Skin epidermis (tissue), 12 donors: ENCODE measurements around the gene FCN1.

ENCODE experiments used
- H3K27ac ChIP-seq, 21 experiments: fragments of 200-600 bp; sonication (generic) in 11 of 21; one replicate each; pipeline ENCODE4 v1.5.0; 2020; ENCODE audit warnings: mild to moderate bottlenecking in 3 of 21, inconsistent platforms in 2 of 21, moderate library complexity in 2 of 21
- H3K4me3 ChIP-seq, 7 experiments: fragments of 200-600 bp; sonication (generic) in 2 of 7; one replicate each; pipeline ENCODE4 v1.5.0; 2020; ENCODE audit warnings: inconsistent platforms in 2 of 7, mild to moderate bottlenecking in 2 of 7, moderate library complexity in 1 of 7

The FCN1 gene

DNA sequence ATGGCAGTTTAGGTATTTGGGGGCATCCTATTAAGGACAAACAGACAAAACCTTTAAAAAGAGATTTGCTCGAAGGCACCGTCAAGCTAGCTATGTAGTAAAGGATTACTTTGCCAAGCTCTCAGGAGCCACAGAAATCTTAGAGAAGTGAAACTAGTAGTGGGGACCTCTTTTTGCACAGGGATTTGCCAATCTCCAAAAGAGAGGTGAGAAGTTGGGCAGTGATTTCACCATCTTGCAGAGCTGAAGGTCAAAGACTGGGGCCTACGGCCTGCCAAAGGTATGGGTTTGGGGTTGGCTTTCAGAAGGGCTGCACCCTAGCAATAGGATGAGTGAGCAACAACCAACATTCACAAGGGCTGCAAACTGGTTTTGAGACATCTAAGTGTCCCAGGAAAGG lies 1.6 kb upstream of the FCN1 start:
- Histone ChIP-seq H3K4me3 (no peak overlapping the region), H3K27ac (no peak overlapping the region)

DNA sequence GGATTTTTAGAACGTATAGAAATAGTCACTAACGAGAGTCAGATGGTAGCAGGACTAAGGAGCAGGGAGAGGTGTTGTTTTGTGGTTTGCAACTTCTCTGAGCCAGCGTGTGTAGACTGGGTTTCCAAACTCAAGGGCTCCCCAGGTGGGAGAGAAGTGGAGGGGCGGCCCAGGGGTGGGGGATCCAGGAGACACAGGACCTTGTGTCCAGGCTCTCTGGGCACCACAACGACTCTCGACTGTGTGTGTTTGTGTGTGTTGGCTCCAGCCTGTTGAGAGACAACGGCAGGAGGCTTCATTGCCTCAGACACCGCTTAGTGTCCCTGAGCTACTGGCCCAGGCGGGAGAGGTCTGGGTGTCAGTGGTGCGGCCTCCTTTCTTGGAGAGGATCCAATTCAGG lies 934 bp upstream of the FCN1 start:
- peak overlapping the region in 1 of 21 experiments; percentile 14 for H3K27ac ChIP-seq
- H3K4me3 ChIP-seq, result no peak overlapping the region

- Histone ChIP-seq H3K27ac (no peak overlapping the region), H3K4me3 (peak overlapping the region in 1 of 7 experiments; percentile 12)
Observed at GRCh38 chr9:134916161-134916665, 1.5 kb downstream of the FCN1 start.

GRCh38 chr9:134915046-134915985 lies 2.4 kb downstream of the FCN1 start:
- peak overlapping the region in 2 of 21 experiments; percentile 6 to 50 for H3K27ac ChIP-seq
- peak overlapping the region in 1 of 7 experiments; percentile 12 for H3K4me3 ChIP-seq

GRCh38 chr9:134914501-134914834 lies 3.2 kb downstream of the FCN1 start:
- Histone ChIP-seq H3K27ac (no peak overlapping the region), H3K4me3 (no peak overlapping the region)

GRCh38 chr9:134913713-134914500 lies 3.8 kb downstream of the FCN1 start:
- no peak overlapping the region for H3K27ac ChIP-seq
- no peak overlapping the region for H3K4me3 ChIP-seq

DNA sequence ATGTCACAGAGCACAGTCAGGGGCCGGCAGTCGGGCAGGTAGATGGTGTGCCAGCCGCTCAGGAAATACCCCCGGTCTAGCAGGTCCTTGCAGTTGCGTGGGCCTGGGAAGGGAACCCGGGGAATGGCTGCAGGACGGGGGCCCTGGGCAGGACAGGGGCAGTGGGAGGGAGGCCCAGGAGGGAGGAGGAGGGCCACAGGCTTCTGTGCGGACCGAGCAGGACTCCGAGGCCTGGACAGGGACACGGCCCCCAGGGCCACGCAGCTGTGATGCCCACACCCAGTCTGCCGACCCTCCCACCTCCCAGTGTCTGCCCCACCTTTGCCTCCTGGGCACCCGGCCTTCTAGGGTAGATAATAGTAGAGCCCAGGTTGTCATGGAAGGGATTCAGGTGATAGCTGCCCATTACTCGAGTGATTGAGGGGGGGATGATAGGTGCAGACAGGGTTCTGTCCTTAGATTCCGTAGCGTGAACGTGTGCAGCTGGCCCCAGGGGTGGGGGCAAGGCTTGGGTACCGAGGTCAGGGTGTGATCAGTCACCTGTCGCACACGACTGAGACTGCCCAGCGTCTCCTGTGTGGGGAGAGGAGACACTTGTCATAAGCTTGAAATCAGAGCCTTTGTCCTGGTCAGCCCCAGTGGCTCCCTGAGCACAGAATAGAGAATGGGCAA lies 4.5 kb downstream of the FCN1 start:
- Histone ChIP-seq H3K4me3 (no peak overlapping the region), H3K27ac (no peak overlapping the region)

GRCh38 chr9:134912126-134912840 lies 5.4 kb downstream of the FCN1 start:
- no peak overlapping the region for H3K27ac ChIP-seq
- H3K4me3 ChIP-seq, result no peak overlapping the region

DNA sequence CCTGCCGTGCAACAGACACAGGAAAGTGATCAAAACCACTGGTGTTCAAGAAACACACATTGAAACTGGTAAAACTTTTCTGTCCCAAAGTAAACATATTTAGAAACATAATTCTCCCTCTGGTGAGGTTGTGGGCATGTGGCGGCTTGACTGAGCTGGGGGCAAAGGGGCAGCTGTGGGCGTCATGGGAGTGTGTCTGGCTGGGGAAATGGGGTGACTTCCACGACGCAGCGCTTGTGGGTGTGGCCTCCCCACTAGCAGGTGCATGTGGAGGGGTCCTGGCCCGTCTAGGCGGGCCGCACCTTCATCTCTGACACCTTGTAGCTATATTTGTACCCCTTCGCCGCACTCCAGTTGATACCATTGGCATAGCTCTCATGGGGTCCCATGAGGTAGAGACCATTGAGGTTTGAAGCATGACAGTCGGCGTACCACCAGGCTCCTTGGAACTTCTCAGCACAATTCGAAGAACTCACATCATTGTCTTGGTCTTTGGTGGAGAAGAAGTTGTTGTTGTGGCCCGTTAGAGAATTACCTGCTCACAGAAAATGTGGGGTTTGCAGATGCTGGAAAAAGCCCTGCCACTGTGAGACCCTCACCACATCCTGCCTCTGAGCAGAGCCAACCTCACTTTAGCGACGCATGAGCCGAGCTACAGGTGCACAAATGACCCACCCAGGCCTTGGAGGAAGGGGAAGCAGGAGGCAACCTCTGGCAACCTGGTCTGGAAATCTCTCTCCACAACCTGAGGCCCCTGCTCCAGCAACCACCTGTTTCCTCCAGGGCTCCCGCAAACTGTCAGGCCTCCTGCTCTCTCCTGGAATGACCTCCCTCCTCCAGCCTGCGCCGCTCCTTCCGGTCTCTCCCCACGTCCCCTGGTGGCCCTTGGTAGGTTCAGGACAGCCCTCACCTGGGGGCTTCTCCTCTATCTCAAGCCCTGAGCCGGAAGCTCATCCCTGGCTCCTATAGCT lies 7.9 kb downstream of the FCN1 start:
- no peak overlapping the region for H3K27ac ChIP-seq
- no peak overlapping the region for H3K4me3 ChIP-seq

GRCh38 chr9:134908524-134909309 lies 9.0 kb downstream of the FCN1 start:
- Histone ChIP-seq H3K27ac (no peak overlapping the region), H3K4me3 (no peak overlapping the region)

GRCh38 chr9:134902936-134903335 lies 14.8 kb downstream of the FCN1 start:
- no peak overlapping the region for H3K27ac ChIP-seq
- no peak overlapping the region for H3K4me3 ChIP-seq

- no peak overlapping the region for H3K27ac ChIP-seq
- H3K4me3 ChIP-seq, result no peak overlapping the region
Observed at GRCh38 chr9:134899818-134900217, 17.9 kb downstream of the FCN1 start.

GRCh38 chr9:134899168-134899567 lies 18.5 kb downstream of the FCN1 start:
- H3K27ac ChIP-seq, result no peak overlapping the region
- H3K4me3 ChIP-seq, result no peak overlapping the region

GRCh38 chr9:134898319-134898718 lies 19.4 kb downstream of the FCN1 start:
- Histone ChIP-seq H3K4me3 (no peak overlapping the region), H3K27ac (peak overlapping the region in 1 of 21 experiments; percentile 32)

- peak overlapping the region in 3 of 21 experiments; percentile 7 to 39 (median 32) for H3K27ac ChIP-seq
- H3K4me3 ChIP-seq, result no peak overlapping the region
Observed at GRCh38 chr9:134897584-134898170, 20.0 kb downstream of the FCN1 start.

- peak overlapping the region in 9 of 21 experiments; percentile 7 to 76 (median 43) for H3K27ac ChIP-seq
- H3K4me3 ChIP-seq, result no peak overlapping the region
Observed at GRCh38 chr9:134896834-134897583, 20.7 kb downstream of the FCN1 start.
